ENCODE measurements around the gene DCP2. TPM values are rescaled to one million over a fixed set of nuclear protein-coding genes. Genes with fewer than 3 reads are reported as not detected.

DCP2 gene
- total RNA-seq, 1 experiment from 2014 or later: 186 TPM

DNA sequence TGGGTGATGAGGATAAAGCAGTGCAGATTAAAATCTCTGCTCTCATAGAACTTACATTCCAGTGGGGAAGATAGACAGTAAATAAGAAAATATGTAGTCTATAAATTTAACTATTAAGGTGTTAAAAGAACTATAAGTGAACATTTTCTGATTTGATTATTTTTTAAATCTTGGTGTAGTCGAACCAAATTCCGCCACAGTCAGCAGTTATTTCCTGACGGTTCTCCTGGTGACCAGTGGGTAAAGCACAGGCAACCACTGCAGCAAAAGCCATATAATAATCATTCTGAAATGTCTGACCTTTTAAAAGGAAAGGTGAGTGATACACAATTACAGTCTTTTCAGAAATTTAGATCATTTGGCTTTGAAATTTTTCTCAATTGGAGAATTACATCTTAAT is 27.2 kb downstream of the DCP2 start (continued):
- no peak for TF ChIP-seq OVOL2 (CRISPR knock-in tag; IDR thresholded peaks at IDR 0.05; ENCODE audit: borderline replicate concordance)

GRCh38 chr5:113005454-113005853 is 28.9 kb downstream of the DCP2 start:
- Mint-ChIP-seq H3K9me3 (no peaks in the 10 kb centered on the region), H3K4me1 (no peaks in the 10 kb centered on the region), H3K4me3 (no peak overlapping the region), H3K36me3 (peaks cover 73% of the 10 kb centered on the region), H3K27me3 (ENCODE audit: low read depth) (no peaks in the 10 kb centered on the region), H3K27ac (no peak overlapping the region)
- POLR2A ChIA-PET: no interaction called here
- DNase-seq (ENCODE audit: low spot score) (no peak), ATAC-seq (no peak)
- TF ChIP-seq, protein P1, sequence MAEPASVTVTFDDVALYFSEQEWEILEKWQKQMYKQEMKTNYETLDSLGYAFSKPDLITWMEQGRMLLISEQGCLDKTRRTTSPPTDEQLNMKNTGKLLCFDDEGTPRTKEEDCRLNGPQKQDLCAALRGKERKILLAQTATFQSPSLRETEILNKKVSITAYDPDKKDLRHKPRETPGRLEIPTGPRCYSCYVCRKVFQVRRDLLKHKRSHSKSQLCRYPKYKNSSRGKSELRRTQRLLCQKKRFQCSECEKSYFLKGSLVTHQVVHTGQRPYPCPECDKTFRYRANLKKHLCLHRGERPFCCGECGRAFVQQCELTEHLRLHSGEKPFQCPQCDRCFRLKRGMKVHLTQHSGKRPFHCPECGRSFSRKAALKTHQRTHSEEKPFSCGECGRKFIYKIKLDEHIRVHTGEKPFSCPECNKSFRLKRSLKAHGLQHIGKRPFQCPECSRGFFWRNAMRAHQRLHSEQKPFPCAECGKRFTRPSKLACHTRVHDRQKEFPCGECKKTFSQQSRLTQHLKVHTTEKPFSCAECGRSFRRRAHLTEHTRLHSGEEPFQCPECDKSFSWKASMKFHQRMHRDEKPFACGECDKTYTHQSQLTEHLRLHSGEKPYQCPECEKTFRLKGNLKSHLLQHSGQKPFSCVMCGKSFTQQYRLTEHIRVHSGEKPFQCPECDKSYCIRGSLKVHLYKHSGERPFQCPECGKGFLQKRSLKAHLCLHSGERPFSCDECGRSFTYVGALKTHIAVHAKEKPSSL (CRISPR knock-in tag; conservative IDR thresholded peaks at IDR 0.05): no peak
- TF ChIP-seq PRRX2 (CRISPR knock-in tag; IDR thresholded peaks at IDR 0.05) (no peak), TP53 (CRISPR knock-in tag; IDR thresholded peaks at IDR 0.05) (no peak), IRF1 (CRISPR knock-in tag; IDR thresholded peaks at IDR 0.05) (no peak), TCF7 (CRISPR knock-in tag; IDR thresholded peaks at IDR 0.05; ENCODE audit: low read depth) (no peak), CBFB (CRISPR knock-in tag; IDR thresholded peaks at IDR 0.05; ENCODE audit: low read depth) (no peak), FOXP1 (CRISPR knock-in tag; IDR thresholded peaks at IDR 0.05; ENCODE audit: borderline replicate concordance) (no peak), HMGXB4 (CRISPR knock-in tag; IDR thresholded peaks at IDR 0.05) (no peak), NR2C2 (CRISPR knock-in tag; IDR thresholded peaks at IDR 0.05) (no peak), ZMAT4 (CRISPR knock-in tag; IDR thresholded peaks at IDR 0.05) (no peak), CTCF (IDR thresholded peaks at IDR 0.05) (no peak), OVOL2 (CRISPR knock-in tag; IDR thresholded peaks at IDR 0.05; ENCODE audit: borderline replicate concordance) (no peak)
- TF ChIP-seq, protein P2, sequence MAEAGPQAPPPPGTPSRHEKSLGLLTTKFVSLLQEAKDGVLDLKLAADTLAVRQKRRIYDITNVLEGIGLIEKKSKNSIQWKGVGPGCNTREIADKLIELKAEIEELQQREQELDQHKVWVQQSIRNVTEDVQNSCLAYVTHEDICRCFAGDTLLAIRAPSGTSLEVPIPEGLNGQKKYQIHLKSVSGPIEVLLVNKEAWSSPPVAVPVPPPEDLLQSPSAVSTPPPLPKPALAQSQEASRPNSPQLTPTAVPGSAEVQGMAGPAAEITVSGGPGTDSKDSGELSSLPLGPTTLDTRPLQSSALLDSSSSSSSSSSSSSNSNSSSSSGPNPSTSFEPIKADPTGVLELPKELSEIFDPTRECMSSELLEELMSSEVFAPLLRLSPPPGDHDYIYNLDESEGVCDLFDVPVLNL (CRISPR knock-in tag; IDR thresholded peaks at IDR 0.05; ENCODE audit: borderline replicate concordance, low read depth): no peak
- TF ChIP-seq, protein P3, sequence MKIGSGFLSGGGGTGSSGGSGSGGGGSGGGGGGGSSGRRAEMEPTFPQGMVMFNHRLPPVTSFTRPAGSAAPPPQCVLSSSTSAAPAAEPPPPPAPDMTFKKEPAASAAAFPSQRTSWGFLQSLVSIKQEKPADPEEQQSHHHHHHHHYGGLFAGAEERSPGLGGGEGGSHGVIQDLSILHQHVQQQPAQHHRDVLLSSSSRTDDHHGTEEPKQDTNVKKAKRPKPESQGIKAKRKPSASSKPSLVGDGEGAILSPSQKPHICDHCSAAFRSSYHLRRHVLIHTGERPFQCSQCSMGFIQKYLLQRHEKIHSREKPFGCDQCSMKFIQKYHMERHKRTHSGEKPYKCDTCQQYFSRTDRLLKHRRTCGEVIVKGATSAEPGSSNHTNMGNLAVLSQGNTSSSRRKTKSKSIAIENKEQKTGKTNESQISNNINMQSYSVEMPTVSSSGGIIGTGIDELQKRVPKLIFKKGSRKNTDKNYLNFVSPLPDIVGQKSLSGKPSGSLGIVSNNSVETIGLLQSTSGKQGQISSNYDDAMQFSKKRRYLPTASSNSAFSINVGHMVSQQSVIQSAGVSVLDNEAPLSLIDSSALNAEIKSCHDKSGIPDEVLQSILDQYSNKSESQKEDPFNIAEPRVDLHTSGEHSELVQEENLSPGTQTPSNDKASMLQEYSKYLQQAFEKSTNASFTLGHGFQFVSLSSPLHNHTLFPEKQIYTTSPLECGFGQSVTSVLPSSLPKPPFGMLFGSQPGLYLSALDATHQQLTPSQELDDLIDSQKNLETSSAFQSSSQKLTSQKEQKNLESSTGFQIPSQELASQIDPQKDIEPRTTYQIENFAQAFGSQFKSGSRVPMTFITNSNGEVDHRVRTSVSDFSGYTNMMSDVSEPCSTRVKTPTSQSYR (CRISPR knock-in tag; IDR thresholded peaks at IDR 0.05): no peak
- CTCF ChIA-PET: interaction anchor here (0.7 kb wide), 1 partner anchor 17 kb away, joined by 5 read pairs; no protein-coding TSS in a partner anchor

Measured in WTC11 (cell line).